HCT116 (cell line): ENCODE measurements around the gene ROBO1. TPM values are rescaled to one million over a fixed set of nuclear protein-coding genes. Genes with fewer than 3 reads are reported as not detected.

Experiments
- ATAC-seq: fragments of 200-7000 bp; cut with Tn5 transposase; 2 replicates; pipeline ENCODE4 v1.9.1; 2020; ENCODE audit warnings: mild to moderate bottlenecking, moderate library complexity
- BruUV-seq: library from RNA; stranded (reverse); fragments of 400-500 nt; replicated peaks from 2 replicates; lab custom pipeline; 2021; lab: Mats Ljungman, UMichigan
- CTCF ChIA-PET: fragments of 300-600 bp; sonication (Branson Sonifier 250); formaldehyde crosslinking; loops from one replicate; lab custom pipeline; 2021; ENCODE audit warnings: antibody characterized with exemption; lab: Charles Lee
- POLR2A ChIA-PET: fragments of 300-600, 350-600 bp; sonication (Branson Sonifier 250); formaldehyde crosslinking; loops from one replicate; lab custom pipeline; 2021; ENCODE audit warnings: antibody characterized with exemption; lab: Charles Lee
- RAD21 ChIA-PET, 2 experiments: fragments of 300-600 bp; sonication (Branson Sonifier 250); formaldehyde crosslinking; loops; one replicate each; lab custom pipeline; 2023; ENCODE audit warnings: low total read pairs in 2 of 2; ENCODE audit not compliant: uncharacterized antibody in 2 of 2, unreplicated experiment in 2 of 2, low non-redundant PET in 1 of 2; lab: Charles Lee
- DNase-seq: peaks from one replicate; pipeline ENCODE4 v3.0.0-alpha.2; 2010; ENCODE audit warnings: low read depth, low spot score
- H2AFZ ChIP-seq: fragments of 200-600 bp; shearing (Covaris generic), sonication (generic); 2 replicates; pipeline ENCODE4 v1.6.1; 2017; ENCODE audit warnings: low read depth, mixed run types, mixed read lengths, antibody characterized with exemption, low read length; ENCODE audit not compliant: poor library complexity, severe bottlenecking
- H3K27ac ChIP-seq: 2 replicates; pipeline ENCODE4 v1.5.1; 2012; ENCODE audit warnings: low read depth, low read length
- H3K27me3 ChIP-seq: fragments of 200-600 bp; sonication (generic); 2 replicates; pipeline ENCODE4 v1.6.1; 2016; ENCODE audit warnings: mixed run types, low read length, mixed read lengths; ENCODE audit not compliant: insufficient read depth
- H3K36me3 ChIP-seq, 2 experiments: fragments of 200-500 bp in 1 of 2; fragments of 200-600 bp in 1 of 2; sonication (Bioruptor generic) in 1 of 2; sonication (generic) in 1 of 2; 2 replicates each; pipeline versions ENCODE4 v1.5.1 to v1.6.1; 2014 to 2016; ENCODE audit warnings: low read length in 2 of 2, inconsistent platforms in 1 of 2, mixed read lengths in 1 of 2, mixed run types in 1 of 2; ENCODE audit not compliant: insufficient read depth in 2 of 2, control insufficient read depth in 1 of 2
- H3K4me1 ChIP-seq, 2 experiments: fragments of 200-600 bp in 1 of 2; sonication (generic) in 1 of 2; 2 replicates each; pipeline versions ENCODE4 v1.5.1 to v1.6.1; 2012 to 2017; ENCODE audit warnings: low read length in 2 of 2, inconsistent platforms in 1 of 2, mild to moderate bottlenecking in 1 of 2, mixed read lengths in 1 of 2, mixed run types in 1 of 2, moderate library complexity in 1 of 2; ENCODE audit not compliant: insufficient read depth in 2 of 2, control insufficient read depth in 1 of 2
- H3K4me2 ChIP-seq: fragments of 200-600 bp; sonication (generic); 2 replicates; pipeline ENCODE4 v1.6.1; 2017; ENCODE audit warnings: mixed run types, low read length, mixed read lengths
- H3K4me3 ChIP-seq, 2 experiments: fragments of 200-600 bp in 1 of 2; sonication (generic) in 1 of 2; replicated peaks in 1 of 2; 2 replicates each; pipeline ENCODE4 v1.5.1; 2011 to 2016; ENCODE audit warnings: low read length in 2 of 2, control low read depth in 1 of 2, low read depth in 1 of 2, mild to moderate bottlenecking in 1 of 2, mixed read lengths in 1 of 2, mixed run types in 1 of 2
- H3K79me2 ChIP-seq: fragments of 200-600 bp; sonication (generic); 2 replicates; pipeline ENCODE4 v1.6.1; 2017; ENCODE audit warnings: mild to moderate bottlenecking, mixed run types, low read length, moderate library complexity, mixed read lengths; ENCODE audit not compliant: insufficient read depth
- H3K9ac ChIP-seq: fragments of 200-600 bp; sonication (generic); 2 replicates; pipeline ENCODE4 v1.6.1; 2016; ENCODE audit warnings: low read length, mixed read lengths
- H3K9me2 ChIP-seq: fragments of 200-600 bp; sonication (generic), shearing (Covaris generic); 2 replicates; pipeline ENCODE4 v1.6.1; 2017; ENCODE audit warnings: mixed run types, mild to moderate bottlenecking, moderate library complexity; ENCODE audit not compliant: insufficient read depth
- H3K9me3 ChIP-seq, 2 experiments: fragments of 200-500 bp in 1 of 2; fragments of 200-600 bp in 1 of 2; sonication (Bioruptor generic) in 1 of 2; sonication (generic) in 1 of 2; 2 replicates each; pipeline ENCODE4 v1.6.1; 2014 to 2017; ENCODE audit warnings: low read length in 2 of 2, mixed read lengths in 2 of 2, inconsistent platforms in 1 of 2, low read depth in 1 of 2, mild to moderate bottlenecking in 1 of 2, mixed run types in 1 of 2, moderate library complexity in 1 of 2; ENCODE audit not compliant: control insufficient read depth in 1 of 2, insufficient read depth in 1 of 2
- H4K20me1 ChIP-seq: fragments of 200-600 bp; sonication (generic), shearing (Covaris generic); 2 replicates; pipeline ENCODE4 v1.6.1; 2017; ENCODE audit warnings: mixed run types, mild to moderate bottlenecking, moderate library complexity; ENCODE audit not compliant: insufficient read depth
- ATF3 ChIP-seq: IDR thresholded peaks from 2 replicates; pipeline ENCODE4 v1.6.1; 2012
- CBX3 ChIP-seq: IDR thresholded peaks from 2 replicates; pipeline ENCODE4 v1.6.1; 2012; ENCODE audit warnings: low read depth
- EGR1 ChIP-seq: IDR thresholded peaks from 2 replicates; pipeline ENCODE4 v1.6.1; 2012; ENCODE audit warnings: low read depth
- EZH2 ChIP-seq: fragments of 200-600 bp; sonication (generic); IDR thresholded peaks from 2 replicates; pipeline ENCODE4 v1.6.1; 2017; ENCODE audit warnings: antibody characterized with exemption, mixed run types
- EZH2phosphoT487 ChIP-seq: fragments of 200-600 bp; IDR thresholded peaks from 2 replicates; pipeline ENCODE4 v1.6.1; 2018; ENCODE audit warnings: antibody characterized with exemption, borderline replicate concordance
- POLR2A ChIP-seq: IDR thresholded peaks from 2 replicates; pipeline ENCODE4 v1.7.0; 2011; ENCODE audit warnings: borderline replicate concordance; ENCODE audit not compliant: insufficient read depth, insufficient read length; ENCODE audit errors: extremely low read depth
- RAD21 ChIP-seq: IDR thresholded peaks from 2 replicates; pipeline ENCODE4 v1.6.1; 2012; ENCODE audit warnings: low read depth, mild to moderate bottlenecking
- SIN3A ChIP-seq: IDR thresholded peaks from 2 replicates; pipeline ENCODE4 v1.6.1; 2012; ENCODE audit warnings: low read depth
- SP1 ChIP-seq: IDR thresholded peaks from 2 replicates; pipeline ENCODE4 v1.6.1; 2012; ENCODE audit warnings: low read depth
- TCF7L2 ChIP-seq: IDR thresholded peaks from 2 replicates; pipeline ENCODE4 v1.7.0; 2011; ENCODE audit warnings: borderline replicate concordance, inconsistent platforms; ENCODE audit not compliant: insufficient read depth, insufficient read length; ENCODE audit errors: extremely low read depth
- ZFX ChIP-seq: fragments of 450-650 bp; IDR thresholded peaks from 2 replicates; pipeline ENCODE4 v1.6.1; 2017
- intact Hi-C: fragments of 100-400 bp; cut with micrococcal nuclease; formaldehyde crosslinking; loops from 2 replicates; pipeline ENCODE4 v1.10.0; 2022
- total RNA-seq: library from RNA; stranded (reverse); gene quantifications from one replicate; pipeline ENCODE4 v1.2.1, GENCODE V29; 2021; ENCODE audit not compliant: unreplicated experiment
- TF ChIP-seq, protein P1 (sequence below), 3 experiments: fragments of 200-600 bp in 1 of 3; sonication (generic) in 1 of 3; IDR thresholded peaks in 2 of 3; conservative IDR thresholded peaks in 1 of 3; 2 replicates each; pipeline ENCODE4 v1.5.1; 2012 to 2017; ENCODE audit warnings: low read depth in 2 of 3, low read length in 2 of 3, antibody characterized with exemption in 1 of 3, borderline replicate concordance in 1 of 3, control low read depth in 1 of 3, mild to moderate bottlenecking in 1 of 3, mixed read lengths in 1 of 3, mixed run types in 1 of 3, moderate library complexity in 1 of 3; ENCODE audit not compliant: insufficient read depth in 1 of 3
- TF ChIP-seq, protein P2 (sequence below): IDR thresholded peaks from 2 replicates; pipeline ENCODE4 v1.6.1; 2012; ENCODE audit warnings: low read depth

The ROBO1 gene
- total RNA-seq, 1 experiment from 2014 or later, result 0.27 TPM

- no peaks in the 10 kb centered on the region for H4K20me1 ChIP-seq
- intact Hi-C loops, result no loop called here
- H3K79me2 ChIP-seq, result no peaks in the 10 kb centered on the region
- no peak overlapping the region for H3K27ac ChIP-seq
- peaks cover 0 to 26% of the 10 kb centered on the region in 2 experiments; a peak in 2 of 4 replicates for H3K9me3 ChIP-seq
- no peak overlapping the region for H3K9ac ChIP-seq
- ChIA-PET RAD21 (no interaction called here), CTCF (no interaction called here), POLR2A (no interaction called here)
- DNase-seq (no peak), ATAC-seq (no peak)
- no peak overlapping the region for H2AFZ ChIP-seq
- H3K9me2 ChIP-seq, result no peaks in the 10 kb centered on the region
- no peaks in the 10 kb centered on the region for H3K36me3 ChIP-seq
- BruUV-seq, result no TSS peak
- H3K4me3 ChIP-seq, result no peak overlapping the region
- H3K27me3 ChIP-seq, result no peaks in the 10 kb centered on the region
- no peak for TF ChIP-seq CBX3
- TF ChIP-seq EZH2, result no peak
- TF ChIP-seq SIN3A, result no peak
- no peak for TF ChIP-seq TCF7L2
- no peak for TF ChIP-seq POLR2A
- TF ChIP-seq EGR1, result no peak
- TF ChIP-seq EZH2phosphoT487, result no peak
- TF ChIP-seq, protein P1, sequence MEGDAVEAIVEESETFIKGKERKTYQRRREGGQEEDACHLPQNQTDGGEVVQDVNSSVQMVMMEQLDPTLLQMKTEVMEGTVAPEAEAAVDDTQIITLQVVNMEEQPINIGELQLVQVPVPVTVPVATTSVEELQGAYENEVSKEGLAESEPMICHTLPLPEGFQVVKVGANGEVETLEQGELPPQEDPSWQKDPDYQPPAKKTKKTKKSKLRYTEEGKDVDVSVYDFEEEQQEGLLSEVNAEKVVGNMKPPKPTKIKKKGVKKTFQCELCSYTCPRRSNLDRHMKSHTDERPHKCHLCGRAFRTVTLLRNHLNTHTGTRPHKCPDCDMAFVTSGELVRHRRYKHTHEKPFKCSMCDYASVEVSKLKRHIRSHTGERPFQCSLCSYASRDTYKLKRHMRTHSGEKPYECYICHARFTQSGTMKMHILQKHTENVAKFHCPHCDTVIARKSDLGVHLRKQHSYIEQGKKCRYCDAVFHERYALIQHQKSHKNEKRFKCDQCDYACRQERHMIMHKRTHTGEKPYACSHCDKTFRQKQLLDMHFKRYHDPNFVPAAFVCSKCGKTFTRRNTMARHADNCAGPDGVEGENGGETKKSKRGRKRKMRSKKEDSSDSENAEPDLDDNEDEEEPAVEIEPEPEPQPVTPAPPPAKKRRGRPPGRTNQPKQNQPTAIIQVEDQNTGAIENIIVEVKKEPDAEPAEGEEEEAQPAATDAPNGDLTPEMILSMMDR (IDR thresholded peaks at IDR 0.05 in 2 of 3, conservative IDR thresholded peaks at IDR 0.05 in 1 of 3; ENCODE audit: borderline replicate concordance in 1 of 3, insufficient read depth in 1 of 3, low read depth in 2 of 3, low read length in 2 of 3), result no peak
- TF ChIP-seq SP1, result no peak
- TF ChIP-seq ATF3, result no peak
- TF ChIP-seq RAD21, result no peak
- TF ChIP-seq, protein P2, sequence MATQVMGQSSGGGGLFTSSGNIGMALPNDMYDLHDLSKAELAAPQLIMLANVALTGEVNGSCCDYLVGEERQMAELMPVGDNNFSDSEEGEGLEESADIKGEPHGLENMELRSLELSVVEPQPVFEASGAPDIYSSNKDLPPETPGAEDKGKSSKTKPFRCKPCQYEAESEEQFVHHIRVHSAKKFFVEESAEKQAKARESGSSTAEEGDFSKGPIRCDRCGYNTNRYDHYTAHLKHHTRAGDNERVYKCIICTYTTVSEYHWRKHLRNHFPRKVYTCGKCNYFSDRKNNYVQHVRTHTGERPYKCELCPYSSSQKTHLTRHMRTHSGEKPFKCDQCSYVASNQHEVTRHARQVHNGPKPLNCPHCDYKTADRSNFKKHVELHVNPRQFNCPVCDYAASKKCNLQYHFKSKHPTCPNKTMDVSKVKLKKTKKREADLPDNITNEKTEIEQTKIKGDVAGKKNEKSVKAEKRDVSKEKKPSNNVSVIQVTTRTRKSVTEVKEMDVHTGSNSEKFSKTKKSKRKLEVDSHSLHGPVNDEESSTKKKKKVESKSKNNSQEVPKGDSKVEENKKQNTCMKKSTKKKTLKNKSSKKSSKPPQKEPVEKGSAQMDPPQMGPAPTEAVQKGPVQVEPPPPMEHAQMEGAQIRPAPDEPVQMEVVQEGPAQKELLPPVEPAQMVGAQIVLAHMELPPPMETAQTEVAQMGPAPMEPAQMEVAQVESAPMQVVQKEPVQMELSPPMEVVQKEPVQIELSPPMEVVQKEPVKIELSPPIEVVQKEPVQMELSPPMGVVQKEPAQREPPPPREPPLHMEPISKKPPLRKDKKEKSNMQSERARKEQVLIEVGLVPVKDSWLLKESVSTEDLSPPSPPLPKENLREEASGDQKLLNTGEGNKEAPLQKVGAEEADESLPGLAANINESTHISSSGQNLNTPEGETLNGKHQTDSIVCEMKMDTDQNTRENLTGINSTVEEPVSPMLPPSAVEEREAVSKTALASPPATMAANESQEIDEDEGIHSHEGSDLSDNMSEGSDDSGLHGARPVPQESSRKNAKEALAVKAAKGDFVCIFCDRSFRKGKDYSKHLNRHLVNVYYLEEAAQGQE, result no peak
- no peak for TF ChIP-seq ZFX
- TF ChIP-seq, all 23 proteins: peak for 0
- H3K4me2 ChIP-seq, result no peak overlapping the region
- H3K4me1 ChIP-seq, result no peaks in the 10 kb centered on the region
These were observed 1120.1 kb downstream of the ROBO1 start for GRCh38 chr3:78647726-78648125.
